GDM1 (cell line): ENCODE measurements around the gene OR6X1.

ENCODE experiments used
- DNase-seq: peaks from one replicate; lab custom pipeline; 2025; lab: John Stamatoyannopoulos, UW

The OR6X1 gene, protein sequence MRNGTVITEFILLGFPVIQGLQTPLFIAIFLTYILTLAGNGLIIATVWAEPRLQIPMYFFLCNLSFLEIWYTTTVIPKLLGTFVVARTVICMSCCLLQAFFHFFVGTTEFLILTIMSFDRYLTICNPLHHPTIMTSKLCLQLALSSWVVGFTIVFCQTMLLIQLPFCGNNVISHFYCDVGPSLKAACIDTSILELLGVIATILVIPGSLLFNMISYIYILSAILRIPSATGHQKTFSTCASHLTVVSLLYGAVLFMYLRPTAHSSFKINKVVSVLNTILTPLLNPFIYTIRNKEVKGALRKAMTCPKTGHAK

GRCh38 chr11:123754101-123754568 lies at the start of gene OR6X1:
Gene OR6X1, minus strand, starts transcription at chr11:123754518. Its CDS starts 0 bp downstream, at chr11:123754518.
- DNase-seq: no peak

- DNase-seq: no peak
Observed at GRCh38 chr11:123801765-123802164, 47.4 kb upstream of the OR6X1 start.

- DNase-seq: no peak
Observed at GRCh38 chr11:123800036-123800435, 45.7 kb upstream of the OR6X1 start.

- DNase-seq: no peak
Observed at GRCh38 chr11:123799438-123799837, 45.1 kb upstream of the OR6X1 start.

DNA sequence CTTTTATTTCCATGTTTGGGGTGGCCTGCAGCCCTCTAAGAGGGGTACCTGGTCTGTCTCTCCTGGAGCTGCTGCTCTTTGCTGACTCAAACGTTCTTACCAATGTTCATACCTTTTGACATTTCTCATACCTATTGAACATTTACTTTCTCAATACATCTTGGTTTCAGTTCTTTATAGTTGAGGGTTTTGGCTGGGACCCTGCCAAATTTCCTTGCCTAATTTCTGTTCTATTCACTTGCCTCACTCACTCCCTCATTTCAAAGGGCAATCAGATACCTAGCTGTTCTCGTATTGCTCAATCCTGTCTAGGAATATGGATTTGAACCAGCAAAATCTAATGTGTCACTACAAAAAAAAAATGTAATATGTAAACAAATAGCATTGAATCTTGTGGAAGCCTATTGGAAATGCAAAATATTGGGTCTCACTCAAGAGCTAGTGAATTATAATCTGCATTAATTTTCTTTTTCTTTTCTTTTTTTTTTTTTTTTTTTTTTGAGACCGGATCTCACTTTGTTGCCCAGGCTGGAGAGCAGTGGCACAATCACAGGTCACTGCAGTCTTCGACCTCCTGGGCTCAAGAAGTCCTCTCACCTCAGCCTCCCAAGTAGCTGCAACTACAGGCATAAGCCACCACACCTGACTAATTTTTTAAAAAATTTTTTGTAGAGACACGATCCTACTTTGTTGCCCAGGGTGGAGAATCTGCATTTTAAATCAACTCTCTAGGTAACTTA lies 44.4 kb upstream of the OR6X1 start:
- no peak for DNase-seq

DNA sequence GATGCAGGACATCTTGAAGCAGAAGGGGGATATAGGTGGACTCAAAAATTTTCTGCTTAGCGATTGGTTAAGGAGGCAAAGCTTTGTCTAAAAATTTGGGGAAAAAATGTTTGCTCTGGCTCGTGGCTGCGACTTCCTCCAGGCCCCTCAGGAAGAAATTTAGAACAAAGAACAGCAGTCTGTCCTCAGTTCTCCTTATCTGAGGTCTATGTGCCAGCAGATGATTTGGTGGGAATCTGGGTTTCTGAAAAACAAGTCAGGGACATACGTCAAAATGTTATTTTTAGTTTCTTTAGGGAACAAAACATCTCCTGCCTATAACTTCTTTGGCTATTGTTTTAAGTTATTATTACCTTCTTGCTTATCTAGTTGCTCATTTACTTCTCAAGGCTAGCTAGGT lies 43.8 kb upstream of the OR6X1 start:
- DNase-seq: no peak

DNA sequence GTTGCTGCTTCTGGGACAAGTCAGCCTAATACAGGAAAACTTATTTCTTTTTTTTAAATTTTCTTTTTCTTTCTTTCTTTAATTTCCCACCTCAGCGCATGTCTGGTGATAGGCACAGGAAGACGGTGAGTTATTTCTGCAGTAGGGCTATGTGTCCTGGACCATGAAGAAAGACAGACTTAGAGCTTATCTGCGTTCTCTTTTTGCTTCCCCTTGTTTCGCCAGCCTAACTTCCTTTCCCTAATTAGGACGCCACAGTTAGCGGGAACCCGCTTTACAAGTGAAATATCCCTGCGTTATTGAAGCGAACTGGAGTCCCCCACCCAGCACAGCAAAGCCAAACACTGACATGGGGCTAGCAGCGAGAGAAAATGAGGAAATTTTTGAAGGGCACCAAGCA lies 43.2 kb upstream of the OR6X1 start:
- DNase-seq: no peak

DNA sequence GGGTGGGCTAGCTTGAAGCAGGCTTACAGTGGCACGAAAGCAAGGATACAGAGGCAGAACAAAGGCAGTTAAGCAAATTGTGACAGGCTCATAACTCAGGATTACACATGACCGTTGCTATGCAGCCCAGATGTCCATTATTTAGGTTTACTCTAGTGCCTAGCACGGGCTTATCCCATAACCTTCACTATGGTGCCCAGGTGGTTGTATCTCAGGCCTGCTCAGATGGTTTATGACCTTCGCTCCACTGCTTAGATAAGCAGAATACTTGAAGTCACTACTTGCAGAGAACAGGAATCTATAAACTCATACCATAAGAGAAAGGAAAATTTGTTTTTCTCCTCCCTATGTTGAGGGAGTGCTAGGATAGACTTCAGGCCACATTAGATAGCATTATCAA lies 42.8 kb upstream of the OR6X1 start:
- no peak for DNase-seq

DNA sequence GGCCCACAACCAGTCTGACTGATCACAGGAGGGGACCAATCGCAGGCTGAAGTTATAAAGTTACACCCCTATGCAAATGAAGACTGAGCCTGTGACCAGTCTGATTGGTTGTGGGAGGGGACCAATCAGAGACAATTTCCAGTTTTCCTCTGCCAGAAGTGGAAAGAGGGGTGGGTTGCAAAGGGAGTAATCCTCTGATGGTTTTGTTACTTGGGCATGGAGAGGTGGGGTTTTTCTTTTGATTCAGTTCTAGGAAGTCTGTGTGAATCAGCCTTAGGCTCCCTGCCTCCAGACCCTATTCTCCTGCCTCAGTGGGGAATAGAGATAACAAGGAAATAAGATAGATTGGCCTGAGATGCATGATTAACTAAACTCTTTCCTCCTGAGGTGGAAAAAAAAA lies 41.9 kb upstream of the OR6X1 start:
- no peak for DNase-seq

DNA sequence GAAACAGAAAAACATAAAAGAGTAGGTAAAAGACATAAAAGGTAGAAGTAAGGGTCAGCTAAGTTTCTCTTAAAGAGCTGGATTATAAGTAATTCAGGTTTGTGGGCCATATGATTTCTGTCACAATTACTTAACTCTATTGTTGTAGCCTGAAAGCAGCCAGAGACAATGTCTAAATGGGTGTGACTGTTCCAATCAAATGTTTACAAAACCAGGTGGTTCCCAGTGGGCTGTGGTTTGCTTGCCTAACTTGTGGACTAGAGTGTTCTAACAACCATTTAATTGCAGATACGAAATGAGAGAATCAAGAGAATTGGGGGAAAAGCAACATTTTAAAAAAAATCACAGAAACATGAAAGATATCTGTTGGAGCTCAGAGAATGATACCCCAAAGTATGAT lies 29.2 kb upstream of the OR6X1 start:
- DNase-seq: no peak

DNA sequence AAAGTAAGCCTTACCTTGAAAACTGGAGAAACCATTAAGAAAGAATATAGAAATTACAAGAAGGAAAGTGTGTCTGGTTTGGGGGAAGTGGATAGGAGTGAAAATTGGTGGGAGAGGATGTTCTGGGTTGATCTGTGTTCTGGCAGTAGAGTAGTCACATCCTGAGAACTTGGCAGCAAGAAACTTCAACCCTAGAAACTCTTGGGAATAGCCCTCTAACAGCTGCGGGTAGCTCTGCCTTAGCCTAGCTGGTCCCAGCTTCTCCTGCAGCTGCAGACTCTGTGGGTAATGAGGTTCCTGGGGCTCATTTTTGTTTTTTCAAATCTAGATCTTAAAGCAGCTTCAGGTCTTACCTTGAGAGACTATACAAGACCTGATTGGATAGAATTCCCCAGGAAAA lies 24.2 kb upstream of the OR6X1 start:
- no peak for DNase-seq

DNA sequence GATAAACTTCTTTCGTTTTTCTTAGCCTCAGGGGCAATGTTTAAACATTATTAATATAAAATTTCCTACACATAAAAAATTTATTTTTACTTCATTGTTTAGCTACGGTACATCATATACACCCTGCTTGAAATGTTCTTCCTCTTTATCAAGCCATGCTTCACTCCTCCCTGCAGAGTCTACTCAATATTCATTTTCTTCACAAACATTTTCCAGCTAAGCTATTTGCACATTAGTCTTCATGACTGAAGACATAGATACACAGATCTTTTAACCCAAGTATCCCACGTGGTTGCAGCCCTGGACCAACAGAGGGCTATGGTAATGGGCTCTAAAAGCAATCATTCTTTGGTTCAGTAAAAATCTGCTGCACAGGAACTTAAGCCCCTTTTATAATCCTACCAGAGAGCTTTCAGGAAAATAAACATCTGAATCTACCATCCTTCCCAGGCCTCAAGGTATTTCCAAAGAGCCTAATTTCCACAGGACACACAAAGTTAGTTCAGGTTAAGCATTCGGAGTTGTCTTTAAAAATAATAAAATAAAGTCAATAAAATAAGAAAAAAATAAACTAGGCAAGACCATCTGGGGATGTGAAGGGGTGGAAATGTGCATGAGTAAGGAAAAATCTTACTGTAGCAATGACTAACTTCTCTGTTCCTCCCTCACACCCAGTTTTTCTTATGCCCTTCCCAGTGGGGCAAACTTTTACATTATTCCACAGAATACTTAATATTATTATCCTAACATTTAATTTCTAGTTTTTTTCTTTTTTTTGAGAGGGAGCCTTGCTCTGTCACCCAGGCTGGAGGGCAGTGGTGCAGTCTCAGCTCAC lies 21.6 kb upstream of the OR6X1 start:
- DNase-seq: no peak

GRCh38 chr11:123775289-123775688 lies 21.0 kb upstream of the OR6X1 start:
- no peak for DNase-seq

DNA sequence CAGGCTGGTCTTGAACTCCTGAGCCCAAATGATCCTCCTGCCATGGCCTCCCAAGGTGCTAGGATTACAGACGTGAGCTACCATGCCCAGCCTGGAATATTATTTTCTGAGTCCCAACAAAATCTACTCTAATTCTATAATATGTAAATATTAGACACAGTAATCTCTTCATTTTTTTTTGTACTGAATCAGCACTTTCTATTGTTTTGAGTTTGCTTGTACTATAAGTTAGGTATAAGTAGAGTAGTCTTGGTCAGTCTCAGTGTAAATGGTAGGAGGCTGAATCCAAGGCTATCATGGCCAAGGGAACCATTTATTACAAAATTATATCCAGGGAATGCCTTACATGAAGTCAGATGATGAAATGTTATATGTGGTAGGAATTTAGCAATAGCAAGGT lies 19.6 kb upstream of the OR6X1 start:
- DNase-seq: no peak

DNA sequence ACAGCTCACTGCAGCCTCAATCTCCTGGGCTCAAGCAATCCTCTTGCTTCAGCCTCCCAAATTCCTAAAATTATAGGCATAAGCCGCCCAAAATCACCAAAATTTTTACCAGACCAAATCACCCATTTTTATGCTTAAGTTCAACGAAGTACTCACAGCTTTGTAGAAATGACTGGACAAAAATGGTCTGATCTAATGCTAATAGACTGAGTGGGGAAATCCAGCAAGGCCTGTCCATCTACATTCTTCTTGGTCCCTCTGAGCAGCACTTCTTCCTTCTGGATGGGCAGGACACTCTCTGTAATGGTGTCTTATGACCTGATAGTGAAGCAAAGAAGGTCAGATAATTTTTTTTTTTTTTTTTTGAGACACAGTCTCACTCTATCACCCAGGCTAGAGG lies 18.7 kb upstream of the OR6X1 start:
- no peak for DNase-seq

GRCh38 chr11:123771664-123772063 lies 17.3 kb upstream of the OR6X1 start:
- no peak for DNase-seq

GRCh38 chr11:123770712-123771111 lies 16.4 kb upstream of the OR6X1 start:
- no peak for DNase-seq

- no peak for DNase-seq
Observed at GRCh38 chr11:123765601-123766000, 11.3 kb upstream of the OR6X1 start.

GRCh38 chr11:123762422-123762821 lies 8.1 kb upstream of the OR6X1 start:
- DNase-seq: no peak

GRCh38 chr11:123760894-123761293 lies 6.6 kb upstream of the OR6X1 start:
- DNase-seq: no peak

GRCh38 chr11:123757976-123758375 lies 3.7 kb upstream of the OR6X1 start:
- DNase-seq: no peak

GRCh38 chr11:123755813-123756212 lies 1.5 kb upstream of the OR6X1 start:
- DNase-seq: no peak

DNA sequence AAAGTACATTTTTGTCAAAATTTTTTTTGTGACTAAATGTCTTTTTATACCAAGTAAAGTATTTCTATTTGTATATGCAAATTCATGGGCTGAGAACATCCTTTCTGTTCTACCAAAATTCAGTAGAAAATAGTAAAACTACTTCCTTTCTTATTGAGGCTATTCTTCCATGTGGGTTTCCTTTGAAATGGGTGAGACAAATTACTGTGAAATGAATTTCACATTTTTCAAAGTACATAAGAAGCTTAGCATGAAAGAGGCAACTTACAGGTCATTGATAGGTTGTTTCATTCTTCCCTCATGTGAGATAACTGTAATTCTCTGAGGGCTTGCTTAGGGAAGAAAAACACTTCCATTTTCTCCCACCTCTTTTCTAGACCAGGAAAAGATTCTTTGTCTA lies 1.0 kb upstream of the OR6X1 start:
- DNase-seq: no peak
